Left hindlimb (tissue), 1 donor: ENCODE results near the gene DDAH2.

ENCODE experiments used
- DNase-seq: peaks from one replicate; pipeline ENCODE4 v3.0.0-alpha.2; 2018

The DDAH2 gene

DNA sequence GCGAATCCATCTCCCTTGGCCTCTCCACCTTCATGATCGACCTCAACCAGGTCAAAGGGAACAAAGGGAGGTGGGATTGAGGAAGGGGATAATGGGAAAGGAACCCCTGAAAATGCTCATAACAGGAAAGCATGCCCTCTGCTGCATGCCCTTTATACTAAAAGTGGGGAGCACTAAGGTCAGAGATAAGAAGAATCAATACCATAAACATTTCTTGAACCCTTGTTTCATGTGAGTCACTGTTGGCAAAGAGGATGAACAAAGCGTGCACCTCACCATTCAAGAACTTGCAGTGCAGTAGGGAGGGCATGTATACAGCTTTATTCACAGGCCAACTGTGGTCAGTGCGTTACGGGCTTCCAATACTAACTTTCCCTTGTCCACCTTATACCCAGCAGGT is 31.7 kb upstream of the DDAH2 start:
- DNase-seq = no peak

DNA sequence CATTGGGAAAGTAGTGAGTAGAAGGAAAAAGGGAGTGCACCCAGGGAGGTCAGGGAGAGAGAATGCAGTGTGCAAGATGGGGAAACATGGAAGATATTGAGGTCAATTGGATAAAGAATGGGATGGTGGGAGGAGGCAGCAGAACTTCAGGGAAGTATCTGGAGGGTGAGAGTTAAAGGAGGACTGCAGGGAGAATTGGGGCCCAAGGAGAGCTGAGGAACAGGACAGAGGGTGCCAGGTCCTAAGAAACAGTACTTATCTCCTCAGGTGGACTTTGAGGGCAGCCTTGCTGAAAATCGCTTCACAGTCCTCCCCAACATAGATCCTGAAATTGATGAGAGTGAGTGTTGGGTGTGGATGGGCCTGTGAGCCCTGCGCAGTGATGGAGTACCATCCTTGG is 29.2 kb upstream of the DDAH2 start:
- no peak for DNase-seq

DNA sequence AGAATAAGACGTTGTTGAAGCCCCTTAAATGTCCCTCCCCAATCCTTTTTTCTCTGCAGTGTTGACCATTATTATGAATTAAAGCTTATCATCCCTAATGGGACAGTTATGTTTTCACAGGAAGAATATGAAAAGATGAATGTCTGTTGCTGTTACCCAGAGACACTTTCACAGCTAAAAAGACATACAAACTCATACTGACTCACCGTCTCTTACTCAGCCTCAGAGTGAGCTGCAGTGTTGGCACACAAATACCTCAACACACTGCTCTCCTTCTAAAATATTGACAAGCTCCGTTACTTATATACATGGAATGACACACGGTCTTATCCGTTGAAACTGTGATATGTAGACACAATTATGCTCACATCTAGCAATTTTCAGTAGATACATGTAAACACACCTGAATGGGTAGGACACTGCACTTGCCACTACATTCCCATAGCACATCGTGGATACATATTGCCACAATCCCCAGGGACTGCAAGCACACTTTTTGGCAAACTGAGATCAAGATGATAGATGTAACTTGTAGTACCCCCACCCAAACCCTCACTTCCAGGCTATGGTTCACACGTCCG is 23.7 kb upstream of the DDAH2 start:
- no peak for DNase-seq

DNA sequence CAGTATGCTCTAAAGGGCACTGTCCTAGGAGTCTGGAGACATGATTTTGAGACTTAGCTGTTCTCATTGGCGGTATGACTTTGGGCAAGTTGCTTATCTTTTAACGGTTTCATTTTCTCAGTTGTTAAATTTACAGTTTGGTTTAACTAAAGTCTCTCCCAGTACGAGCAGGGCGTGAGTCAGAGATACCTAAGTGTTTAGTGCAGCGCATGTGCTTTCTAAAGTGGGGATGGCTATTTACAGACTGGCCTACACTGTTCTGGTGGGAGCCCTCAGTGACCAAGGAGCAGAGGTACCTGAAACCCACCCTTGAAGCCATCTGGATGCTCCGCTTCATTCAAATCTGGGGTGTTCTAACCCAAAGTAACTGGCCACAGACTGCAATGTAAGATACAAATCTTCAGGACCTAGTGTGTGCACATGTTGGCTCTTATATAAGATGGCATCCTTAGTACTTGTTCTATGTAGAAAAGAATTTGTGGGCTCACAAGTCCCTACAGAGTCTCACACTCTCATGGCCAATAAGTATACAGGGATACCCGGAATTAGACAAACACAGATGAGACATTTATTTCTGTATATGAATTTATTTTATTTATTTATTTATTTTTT is 21.4 kb upstream of the DDAH2 start:
- no peak for DNase-seq

DNA sequence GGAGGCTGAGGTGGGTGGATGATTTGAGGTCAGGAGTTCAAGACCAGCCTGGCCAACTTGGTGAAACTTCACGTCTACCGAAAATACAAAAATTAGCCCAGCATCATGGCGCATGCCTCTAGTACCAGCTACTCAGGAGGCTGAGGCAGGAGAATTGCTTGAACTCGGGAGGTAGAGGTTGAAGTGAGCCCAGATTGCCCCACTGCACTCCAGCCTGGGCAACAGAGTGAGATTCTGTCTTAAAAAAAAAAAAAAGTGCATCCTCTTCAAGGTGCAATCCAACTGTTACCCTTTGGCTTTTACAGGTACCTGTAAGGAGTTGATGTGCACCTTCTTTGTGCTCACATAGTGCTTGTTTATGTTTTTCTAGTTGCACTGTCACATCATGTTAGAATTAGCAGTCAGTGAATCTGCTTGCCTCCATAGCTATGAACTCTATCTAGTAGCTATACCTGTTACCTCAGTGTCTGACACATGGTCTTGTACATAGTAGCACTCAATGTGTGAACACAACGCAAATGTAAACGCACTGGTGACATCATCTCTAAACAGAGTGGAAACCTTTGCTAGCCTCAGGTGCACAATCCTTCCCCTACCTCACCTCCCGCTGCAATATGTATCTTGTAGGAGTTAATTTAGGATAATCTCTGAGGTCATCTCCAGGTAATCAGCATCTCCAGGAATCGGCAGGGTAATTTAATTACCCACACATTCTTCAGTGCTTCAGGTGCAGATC is 20.4 kb upstream of the DDAH2 start:
- no peak for DNase-seq

DNA sequence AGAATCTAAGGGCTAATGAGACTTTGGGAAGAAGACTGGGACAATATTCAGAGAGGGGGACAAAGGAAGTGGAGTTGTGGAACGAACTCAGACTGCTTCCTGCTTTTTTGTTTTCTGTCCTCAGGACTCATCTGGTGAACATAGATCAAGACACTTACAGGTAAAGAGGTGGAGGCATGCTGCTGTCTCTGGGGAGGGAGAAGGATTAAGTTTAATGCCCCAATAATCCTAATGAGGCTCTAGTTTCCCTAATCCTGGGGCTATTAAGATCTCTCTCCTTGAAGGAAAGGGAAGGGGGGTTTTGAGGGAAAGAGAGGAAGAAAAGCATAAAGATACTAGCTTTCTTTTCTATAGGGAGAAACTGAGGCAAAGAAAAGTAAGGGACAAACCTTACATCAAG is 15.3 kb upstream of the DDAH2 start:
- no peak for DNase-seq

DNA sequence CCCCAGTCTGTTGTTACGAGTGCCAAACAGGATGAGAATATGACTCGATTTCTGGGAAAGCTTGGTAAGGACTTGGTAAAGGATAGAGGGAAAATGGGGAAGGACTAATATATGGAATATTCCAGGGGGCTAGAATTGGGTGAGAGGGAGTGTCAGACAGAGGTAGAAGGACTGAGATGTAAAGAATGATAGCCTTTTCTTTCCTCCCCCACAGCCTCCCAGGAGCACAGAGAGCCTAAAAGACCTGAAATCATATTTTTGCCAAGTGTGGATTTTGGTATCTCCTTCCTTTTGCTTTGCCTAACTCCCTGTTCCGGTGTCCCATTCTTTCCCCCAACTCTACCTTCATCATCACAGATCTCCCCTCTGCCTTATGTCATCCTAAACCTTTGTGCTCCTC is 13.8 kb upstream of the DDAH2 start:
- no peak for DNase-seq

DNA sequence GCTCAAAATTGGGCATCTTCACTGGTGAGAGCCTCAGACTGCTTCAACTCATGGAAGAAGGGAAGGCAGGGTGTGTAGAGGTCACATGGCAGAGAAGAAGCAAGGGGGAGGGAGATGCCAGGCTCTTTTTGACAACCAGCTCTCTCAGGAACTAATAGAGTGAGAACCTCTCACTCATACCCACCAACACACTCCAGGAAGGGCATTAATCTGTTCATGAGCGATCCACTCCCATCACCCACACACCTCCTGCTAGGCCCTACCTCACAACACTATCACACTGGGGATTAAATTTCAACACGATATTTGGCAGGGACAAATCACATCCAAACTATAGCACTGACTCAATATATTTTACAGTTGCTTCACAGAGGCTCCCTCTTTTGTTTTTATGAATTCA is 12.7 kb upstream of the DDAH2 start:
- no peak for DNase-seq

DNA sequence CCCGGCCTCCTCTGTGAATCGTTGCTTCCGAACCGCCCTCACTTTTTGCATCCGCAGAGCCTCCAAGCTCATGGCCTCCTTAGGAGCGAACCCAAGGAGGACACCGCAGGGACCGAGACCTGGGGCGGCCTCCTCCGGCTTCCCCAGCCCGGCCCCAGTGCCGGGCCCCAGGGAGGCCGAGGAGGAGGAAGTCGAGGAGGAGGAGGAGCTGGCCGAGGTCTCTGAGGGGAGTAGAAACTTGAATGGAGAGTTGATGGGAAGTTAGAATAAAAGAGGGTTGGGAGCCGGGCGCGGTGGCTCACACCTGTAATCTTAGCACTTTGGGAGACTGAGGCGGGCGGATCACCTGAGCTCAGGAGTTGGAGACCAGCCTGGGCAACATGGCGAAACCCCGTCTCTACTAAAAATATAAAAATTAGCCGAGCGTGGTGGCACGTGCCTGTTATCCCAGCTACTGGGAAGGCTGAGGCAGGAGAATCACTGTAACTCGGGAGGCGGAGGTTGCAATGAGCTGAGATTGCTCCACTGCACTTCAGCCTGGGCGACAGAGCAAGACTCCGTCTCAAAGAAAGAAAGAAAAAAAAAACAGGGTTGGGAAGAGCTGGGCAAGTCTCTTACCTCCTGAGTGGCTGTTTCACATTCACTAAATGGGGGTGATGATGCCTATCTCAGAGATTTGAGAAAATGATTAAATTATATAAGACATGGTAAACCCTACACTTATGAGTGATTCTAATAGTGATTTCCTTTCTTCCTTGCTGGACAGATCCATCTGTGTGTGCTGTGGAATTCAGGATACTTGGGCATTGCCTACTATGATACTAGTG is 11.5 kb upstream of the DDAH2 start:
- DNase-seq = no peak

DNA sequence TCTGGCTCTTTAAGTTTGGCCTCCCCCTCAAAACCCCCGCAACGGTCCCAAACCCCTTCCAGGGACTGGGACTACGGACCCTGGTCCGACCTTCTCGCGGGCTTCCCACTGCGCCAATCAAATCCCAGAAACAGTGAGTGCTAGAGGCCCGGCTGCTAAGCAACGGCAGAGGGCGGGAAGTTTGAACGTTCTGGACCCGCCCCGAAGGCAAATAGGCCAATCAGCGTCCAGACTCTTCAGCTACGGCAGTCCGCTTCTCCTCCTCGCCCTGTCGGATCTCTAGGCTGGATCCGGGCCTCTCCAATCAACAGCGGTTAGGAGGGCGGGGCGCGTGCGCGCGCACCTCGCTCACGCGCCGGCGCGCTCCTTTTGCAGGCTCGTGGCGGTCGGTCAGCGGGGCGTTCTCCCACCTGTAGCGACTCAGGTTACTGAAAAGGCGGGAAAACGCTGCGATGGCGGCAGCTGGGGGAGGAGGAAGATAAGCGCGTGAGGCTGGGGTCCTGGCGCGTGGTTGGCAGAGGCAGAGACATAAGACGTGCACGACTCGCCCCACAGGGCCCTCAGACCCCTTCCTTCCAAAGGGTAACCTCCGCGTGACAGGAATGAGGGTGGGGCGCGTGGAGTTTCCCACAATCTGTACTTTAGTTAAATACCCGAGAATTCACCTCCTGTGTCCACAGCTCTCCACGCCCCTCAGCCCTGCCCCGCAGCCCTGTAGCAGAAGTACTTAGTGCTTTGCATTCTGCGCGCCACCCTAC is 10.7 kb upstream of the DDAH2 start, which contains the start of gene MSH5:
Gene MSH5, plus strand, starts transcription at position 367 of the 758 bp plus-strand sequence. CDS start 462 bp downstream, outside the sequence.
- peak; percentile 99 for DNase-seq

DNA sequence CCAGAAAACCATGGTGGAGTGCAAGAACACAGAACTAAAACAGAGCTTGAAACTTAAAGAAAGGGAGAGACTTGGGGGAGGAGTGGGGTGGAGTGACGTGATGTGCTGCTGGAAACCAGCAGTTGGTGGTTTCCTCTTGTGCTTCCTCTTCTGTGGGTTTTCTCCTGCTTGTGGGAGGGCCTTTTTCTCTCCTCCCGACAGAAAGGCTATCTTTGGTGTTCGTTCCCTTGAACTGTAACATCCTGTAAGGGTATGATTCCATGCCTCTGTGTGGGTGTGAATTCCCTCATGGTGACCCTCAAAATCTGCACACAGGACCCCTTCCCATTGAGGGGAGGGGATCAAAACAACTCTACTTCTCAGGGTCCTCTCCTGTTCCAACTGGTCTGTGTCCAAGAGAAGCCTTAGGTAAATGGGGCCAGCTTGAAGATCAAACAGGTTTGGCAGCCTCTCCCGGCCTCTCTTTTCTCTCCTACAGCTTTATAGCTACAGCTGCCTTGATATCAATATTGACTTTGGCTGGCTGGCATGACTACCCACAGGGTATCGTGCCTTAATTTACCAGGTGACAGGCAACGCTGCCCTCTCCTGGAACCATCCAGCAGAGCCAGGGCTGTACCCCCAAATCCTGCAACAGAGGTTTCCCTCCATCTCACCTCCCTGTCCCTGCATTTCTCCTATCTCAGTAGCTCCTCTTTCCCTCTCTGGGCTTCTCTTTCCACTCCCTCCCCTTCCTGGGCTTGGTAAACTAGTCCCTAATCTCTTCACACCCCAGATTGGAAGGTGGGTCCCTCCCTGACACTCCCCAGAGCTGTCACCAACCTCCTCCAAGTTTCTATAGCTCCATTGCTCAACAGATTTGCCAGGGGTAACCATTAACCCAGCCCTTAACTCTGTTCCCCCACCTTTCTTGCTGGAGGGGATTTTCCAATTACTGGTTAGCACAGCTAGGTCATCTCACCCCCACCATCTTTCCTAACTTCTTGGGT is 9.2 kb upstream of the DDAH2 start:
- peak; percentile 83 for DNase-seq

DNA sequence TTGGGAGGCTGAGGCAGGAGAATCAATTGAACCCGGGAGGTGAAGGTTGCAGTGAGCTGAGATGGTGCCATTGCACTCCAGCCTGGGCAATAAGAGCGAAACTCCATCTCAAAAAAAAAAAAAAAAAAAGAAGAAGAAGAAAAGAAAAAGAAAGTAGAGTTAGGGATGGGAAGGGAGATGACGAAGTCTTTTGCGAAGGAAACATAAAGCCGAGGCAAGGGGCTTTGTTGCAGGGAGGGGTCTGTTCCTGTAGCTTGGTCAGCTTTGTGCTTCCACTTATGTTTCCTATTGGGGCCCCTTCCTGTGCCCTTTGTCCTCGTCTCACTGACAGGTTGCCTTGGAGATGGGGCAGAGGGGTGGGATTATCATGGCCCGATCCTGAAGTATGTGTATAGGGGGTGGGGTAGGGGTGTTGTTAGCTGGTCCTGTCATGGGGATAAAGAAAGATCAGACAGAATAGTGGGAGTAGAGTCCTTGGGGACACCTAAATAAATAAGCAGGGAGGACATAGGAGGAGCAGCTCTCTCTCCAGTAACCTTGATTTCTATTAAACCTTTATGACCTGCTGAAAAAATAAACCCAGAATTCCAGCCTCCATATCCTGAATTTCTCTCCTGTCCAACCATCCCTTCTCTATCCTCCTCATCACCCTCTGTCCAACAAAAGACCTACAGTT is 8.4 kb upstream of the DDAH2 start:
- DNase-seq = no peak

DNA sequence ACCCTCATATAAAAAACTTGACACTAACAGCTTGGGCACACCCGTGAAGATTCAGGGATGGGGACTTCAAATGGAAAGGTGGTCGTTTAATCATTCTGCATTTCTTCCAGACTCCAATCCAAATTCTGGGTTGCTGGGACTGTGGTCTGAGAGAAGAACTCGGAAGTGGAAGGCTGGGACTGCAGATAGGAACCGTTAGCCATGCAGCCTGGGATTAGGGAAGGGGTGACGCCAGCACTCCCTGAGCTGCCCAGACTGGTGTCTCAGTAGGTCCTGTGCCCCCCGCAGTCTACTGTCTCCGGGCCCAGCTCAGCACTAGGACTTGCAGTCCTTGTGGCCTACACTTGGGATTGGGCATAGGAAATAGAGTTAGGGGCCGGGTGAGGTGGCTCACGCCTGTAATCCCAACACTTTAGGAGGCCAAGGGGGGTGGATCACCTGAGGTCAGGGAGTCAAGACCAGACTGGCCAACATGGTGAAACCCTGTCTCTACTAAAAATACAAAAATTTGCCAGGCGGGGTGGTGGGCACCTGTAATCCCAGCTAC is 7.7 kb upstream of the DDAH2 start:
- no peak for DNase-seq

DNA sequence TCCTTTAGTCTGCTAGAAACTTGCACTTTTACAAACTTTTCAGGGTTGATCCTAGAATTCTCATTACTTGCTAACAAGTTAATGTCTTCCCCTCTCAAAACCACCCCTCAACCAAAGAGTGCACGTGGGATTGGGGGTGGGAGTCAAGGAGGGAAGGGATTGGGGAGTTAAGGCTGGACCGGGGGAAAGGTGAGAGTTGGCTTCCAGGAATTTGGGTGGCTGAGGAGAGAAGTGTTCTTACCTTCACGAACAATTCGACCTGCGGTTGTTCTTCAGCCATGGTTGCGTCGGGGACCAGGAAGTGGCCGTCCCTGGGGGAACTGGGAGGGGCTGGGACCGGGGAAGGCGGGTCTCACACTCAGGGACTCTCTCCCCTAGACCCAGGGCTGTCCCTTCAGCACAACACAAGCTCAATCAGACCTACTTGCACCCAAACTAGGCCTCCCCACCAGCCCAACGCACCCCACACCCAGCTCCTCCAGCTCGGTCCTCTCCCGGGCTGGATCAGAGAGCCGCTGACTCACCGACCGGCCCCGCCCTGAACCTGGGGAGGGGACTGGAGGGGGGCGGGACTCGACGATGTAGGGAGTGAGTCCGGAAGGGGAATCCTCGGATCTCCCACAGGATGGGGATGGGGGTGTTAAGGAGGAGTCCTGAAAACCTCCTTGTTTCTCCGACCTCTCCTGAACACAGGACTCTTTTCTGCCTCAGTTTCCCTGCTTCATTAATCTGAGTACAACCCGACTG is 7.1 kb upstream of the DDAH2 start, which contains the start of gene CLIC1:
Gene CLIC1, minus strand, starts transcription at position 510 of the 747 bp plus-strand sequence. Its CDS starts 230 bp downstream, at position 280.
- peak; percentile 92 for DNase-seq

DNA sequence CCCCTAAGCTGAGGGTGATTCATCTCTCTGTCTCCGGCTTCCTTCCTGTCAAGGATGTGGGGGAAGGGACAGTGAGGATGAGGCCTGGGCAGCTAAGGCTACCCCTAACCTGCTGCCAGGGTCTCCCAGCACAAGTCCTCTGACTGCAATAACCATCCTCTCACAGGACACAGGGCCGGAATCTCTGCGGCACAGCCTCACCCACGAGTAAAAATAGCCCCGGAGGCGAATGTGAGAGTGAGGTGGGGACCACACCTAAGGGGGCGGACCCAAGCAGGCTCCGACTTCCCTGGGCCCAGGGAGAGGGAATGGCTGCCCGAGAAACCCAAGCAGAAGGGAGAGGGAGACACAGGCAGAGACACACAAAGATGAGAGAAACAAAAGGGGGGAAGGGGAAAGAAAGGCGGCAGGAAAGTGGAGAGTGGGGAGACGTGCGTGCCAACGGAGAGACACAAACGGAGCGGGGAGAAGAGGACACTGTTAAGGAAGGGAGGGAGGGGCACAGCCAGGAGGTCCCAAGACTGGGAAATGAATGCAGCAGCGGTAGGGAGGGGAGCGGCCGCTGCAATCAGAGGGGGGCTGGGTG is 5.8 kb upstream of the DDAH2 start:
- DNase-seq = no peak

DNA sequence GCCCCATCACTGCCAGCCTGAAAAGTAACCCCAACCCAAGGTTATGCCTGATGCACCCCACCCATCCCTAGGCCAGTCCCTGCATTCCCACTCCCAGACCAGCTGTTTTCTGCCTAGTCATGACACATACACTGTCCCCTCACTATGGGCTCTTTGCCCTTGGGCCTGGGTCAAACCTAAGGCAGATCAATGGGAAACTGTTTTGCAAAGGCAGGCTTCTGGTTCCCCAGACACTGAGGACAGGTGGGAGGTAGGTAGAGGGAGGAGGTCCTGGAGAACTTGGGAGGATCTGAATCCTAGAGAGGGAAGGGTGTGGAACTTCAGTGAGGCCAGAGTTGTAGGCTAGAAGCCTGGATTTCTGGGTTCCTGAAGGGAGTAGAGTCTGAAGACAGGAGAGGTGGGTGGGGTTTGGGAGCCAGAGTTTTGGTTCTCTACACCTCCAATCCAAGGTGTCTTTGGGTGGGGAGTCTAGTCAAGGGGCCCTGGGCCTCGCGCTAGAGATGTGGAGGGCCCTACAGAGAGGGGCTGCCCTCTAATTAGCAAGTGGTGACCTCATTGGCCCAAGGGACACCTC is 5.2 kb upstream of the DDAH2 start:
- no peak for DNase-seq

DNA sequence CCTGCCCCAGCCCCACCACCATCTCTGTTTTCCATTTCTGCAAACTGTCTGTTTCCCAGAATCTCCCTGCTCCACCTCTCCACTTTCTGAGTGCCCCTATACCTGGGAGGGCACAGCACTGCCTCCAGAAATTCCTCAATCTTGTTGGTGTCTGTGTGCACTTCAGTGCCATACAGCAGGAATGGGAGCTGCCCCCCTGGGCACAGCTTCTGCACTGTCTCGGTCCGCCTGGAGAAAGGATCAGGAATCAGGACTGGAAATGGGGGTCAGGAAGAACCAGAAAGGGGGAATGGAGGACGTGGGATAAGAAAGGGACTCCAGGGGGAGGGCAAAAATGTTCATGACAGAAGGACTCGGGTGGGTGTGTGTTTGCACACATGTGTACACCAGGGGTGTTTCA is 4.6 kb upstream of the DDAH2 start:
- no peak for DNase-seq

DNA sequence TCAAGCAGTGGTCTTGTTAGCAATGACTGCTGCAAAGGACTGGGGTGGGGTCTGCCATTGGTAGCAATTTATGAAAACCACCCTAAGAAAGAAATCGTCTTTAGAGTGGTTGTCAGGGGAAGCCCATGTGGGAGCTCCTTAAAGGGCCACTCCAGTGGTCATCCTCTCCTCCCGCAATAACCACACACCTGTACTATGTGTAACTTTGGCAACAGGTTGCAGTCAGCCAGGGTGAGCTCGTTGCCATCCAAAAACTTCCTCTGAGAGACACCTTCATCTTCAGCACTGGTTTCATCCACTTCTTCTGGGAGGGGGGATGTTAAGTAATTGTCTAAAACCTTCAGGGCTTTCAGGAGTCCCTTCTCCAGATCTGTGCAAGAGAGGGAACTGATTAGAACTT is 2.9 kb upstream of the DDAH2 start:
- DNase-seq = no peak

DNA sequence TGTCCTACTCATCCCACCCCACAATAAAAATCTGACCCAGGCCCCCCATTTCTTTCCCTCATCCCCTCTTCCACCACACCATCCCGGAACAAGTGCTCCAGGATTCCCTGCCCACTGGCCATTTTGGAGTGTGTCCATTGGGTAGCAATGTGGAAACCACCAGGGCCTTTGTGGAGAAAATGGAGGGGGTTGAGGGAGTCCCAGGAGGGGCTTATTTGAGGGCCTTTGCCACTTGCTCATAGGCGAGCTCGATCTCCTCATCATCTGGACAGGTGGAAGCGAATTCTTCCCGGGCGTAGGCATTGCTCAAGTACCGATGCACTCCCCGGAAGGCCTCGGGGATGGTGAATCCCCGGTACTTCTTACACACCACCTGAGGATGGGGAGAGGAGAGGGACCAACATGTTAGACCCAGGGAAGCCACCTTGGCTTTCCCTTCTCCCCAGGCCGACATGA is 1.6 kb upstream of the DDAH2 start:
- no peak for DNase-seq
